HG03354 (cell line): Measurements from ENCODE around the gene NUP62CL.
"Not testable (repeated sequence)": the region's sequence is repeated elsewhere in the genome, so short reads cannot be mapped to it uniquely, and the experiment has no call there.

Experiments used
- ATAC-seq: cut with Tn5 transposase; IDR thresholded peaks from one replicate; pipeline ENCODE4 v1.9.1; 2021; ENCODE audit warnings: mild to moderate bottlenecking; ENCODE audit not compliant: unreplicated experiment, poor library complexity, severe bottlenecking

The NUP62CL gene

GRCh38 chrX:107205770-107206696 lies at the start of gene NUP62CL, which contains the start of gene DNAAF6:
Gene NUP62CL, minus strand, starts transcription at chrX:107206433. Its CDS starts 31,287 bp downstream, at chrX:107175146.
Gene DNAAF6, plus strand, starts transcription at chrX:107206611. Its CDS starts 6,265 bp downstream, at chrX:107212876.
- peak; percentile 95 for ATAC-seq

GRCh38 chrX:107228486-107228819 lies 22.2 kb upstream of the NUP62CL start:
- ATAC-seq = no peak

GRCh38 chrX:107227780-107228485 lies 21.7 kb upstream of the NUP62CL start:
- ATAC-seq = no peak

GRCh38 chrX:107226757-107227156 lies 20.5 kb upstream of the NUP62CL start:
- no peak for ATAC-seq

DNA sequence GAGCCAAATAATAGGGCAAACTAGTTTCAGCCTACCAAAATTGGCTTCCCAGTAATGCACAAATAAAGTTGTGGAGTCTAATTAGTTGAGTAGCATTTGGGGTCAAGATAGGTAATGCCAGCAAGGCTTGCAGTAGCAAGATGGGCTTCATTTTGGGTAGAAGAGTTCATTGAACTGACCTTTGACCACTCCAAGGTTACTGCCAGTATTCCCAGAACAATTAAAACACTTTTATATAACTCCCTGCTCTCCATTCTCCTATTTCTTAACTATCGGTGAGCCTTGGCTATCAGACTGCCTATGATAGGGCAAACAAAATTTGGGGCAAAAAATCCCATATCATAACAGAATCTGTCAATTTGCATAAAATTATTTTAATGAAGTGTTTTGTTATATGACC lies 7.2 kb upstream of the NUP62CL start:
- no peak for ATAC-seq

- ATAC-seq = no peak
These were observed 1.7 kb upstream of the NUP62CL start for GRCh38 chrX:107207943-107208342.

DNA sequence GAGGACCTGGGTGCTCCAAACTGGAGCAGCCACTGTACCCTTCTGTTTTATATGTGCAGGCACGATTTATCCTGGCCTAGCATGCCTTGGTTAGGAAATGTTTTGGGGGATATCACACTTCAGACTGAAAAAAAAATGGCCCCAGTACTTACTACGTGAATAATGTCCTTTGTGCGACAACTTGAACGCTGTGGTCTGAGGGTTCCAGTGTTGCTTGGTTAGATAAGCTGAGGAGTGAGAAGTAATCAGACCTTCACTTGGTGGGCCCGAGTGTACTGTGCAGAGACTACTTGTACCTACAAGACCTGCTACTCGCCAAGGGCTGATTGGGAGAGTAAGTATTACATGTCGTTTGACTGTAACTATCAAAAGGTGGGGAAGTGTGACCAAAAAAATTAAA lies 856 bp upstream of the NUP62CL start:
- no peak for ATAC-seq

DNA sequence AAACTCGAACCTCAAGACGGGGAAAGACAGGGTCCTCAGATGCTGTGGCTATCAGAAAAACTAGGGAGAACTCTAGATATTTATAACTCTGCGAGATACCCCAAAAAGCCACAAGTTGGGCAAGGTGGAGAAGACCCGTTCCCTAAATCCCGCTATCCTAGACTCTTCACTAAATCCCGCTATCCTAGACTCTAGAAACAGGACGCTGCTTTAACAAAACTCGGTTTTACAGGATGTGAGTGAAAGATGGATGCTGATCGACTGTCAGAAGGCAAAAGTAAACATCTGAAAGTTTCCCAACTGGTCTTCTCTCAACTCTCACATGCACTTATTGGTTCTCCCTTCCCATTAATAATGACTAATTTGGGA lies 448 bp upstream of the NUP62CL start:
- ATAC-seq = no peak

DNA sequence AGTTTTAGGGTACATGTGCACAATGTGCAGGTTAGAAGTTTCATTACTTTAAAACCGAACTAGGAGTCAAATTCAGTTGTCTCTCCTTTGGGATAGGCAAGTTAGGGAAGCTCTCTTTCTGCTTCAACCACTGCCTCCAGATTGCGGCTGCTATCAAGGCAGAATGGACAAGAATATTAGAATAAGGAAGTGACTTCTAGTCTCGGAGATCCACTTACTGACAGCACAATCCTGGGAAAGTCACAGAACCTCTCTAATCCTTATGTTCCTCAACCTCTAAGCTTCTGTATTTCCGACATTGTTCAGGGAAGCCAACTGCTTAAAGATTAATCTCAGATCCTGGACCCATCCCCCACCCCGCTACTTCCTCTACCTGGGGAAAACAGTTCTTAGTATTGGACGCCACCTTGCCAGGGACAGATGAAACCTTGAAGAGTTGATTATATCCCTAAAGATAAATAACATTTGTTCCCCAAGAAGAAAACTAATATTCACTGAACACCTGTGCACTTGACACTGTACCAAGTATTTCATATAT lies 2.1 kb downstream of the NUP62CL start:
- ATAC-seq = no peak

DNA sequence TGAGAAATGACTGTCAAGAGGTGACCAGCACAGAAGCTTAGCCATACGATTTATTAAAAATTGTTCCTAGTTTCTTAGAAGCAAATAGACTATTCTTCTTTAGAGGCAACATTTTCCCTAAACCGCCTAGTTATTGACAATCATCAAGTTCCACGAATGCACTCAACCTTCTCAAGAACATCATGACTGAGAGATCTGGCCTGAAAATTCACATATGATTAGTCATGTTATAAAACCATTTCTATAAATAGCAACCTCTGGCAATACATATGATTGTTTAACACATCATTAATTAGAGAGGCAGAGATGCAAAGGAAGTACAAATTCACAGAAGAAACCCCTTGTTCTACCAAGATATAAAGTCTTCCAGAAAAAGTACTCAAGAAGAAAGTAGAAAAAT lies 6.7 kb downstream of the NUP62CL start:
- ATAC-seq = no peak

- not testable (repeated sequence) for ATAC-seq
These were observed 8.2 kb downstream of the NUP62CL start for GRCh38 chrX:107198074-107198473.

- ATAC-seq = no peak
These were observed 8.9 kb downstream of the NUP62CL start for GRCh38 chrX:107197319-107197718.

- no peak for ATAC-seq
These were observed 34.7 kb downstream of the NUP62CL start for GRCh38 chrX:107171369-107172102.

GRCh38 chrX:107168712-107169111 lies 37.5 kb downstream of the NUP62CL start:
- ATAC-seq = no peak

DNA sequence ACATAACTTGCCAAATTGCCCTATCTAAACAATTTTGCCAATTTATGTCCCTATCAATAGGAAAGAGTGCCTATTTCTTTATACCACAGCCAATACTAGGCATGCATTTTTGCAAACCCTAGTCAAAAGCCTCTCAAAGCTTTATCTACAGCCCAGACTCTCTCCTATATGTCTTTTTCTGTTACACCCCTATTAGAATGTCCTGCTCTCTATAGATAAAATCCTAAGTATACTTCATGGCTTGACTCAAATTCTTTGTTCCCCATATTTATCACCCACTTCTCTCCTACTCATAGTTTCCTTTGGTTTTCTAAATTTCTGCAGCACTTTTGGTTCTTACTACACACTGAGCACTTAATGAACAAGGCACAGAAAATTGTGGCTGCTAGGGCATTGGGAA lies 38.0 kb downstream of the NUP62CL start:
- ATAC-seq = no peak

- no peak for ATAC-seq
These were observed 38.9 kb downstream of the NUP62CL start for GRCh38 chrX:107167163-107167921.

- not testable (repeated sequence) for ATAC-seq
These were observed 48.6 kb downstream of the NUP62CL start for GRCh38 chrX:107157618-107158017.

DNA sequence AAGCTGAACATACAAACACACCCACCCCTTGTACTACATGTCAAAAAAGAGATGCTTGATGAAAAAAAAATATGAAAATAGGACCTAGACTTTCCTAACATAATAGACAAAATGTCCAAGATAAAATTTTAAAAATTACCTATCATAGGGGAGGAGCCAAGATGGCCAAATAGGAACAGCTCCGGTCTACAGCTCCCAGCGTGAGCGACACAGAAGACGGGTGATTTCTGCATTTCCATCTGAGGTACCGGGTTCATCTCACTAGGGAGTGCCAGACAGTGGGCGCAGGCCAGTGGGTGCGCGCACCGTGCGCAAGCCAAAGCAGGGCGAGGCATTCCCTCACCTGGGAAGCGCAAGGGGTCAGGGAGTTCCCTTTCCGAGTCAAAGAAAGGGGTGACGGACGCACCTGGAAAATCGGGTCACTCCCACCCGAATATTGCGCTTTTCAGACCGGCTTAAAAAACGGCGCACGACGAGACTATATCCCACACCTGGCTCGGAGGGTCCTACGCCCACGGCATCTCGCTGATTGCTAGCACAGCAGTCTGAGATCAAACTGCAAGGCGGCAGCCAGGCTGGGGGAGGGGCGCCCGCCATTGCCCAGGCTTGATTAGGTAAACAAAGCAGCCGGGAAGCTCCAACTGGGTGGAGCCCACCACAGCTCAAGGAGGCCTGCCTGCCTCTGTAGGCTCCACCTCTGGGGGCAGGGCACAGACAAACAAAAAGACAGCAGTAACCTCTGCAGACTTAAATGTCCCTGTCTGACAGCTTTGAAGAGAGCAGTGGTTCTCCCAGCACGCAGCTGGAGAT lies 50.4 kb downstream of the NUP62CL start:
- not testable (repeated sequence) for ATAC-seq
